ENCODE measurements around the gene RERE.

The RERE gene

GRCh38 chr1:8312235-8313218 is 504.9 kb downstream of the RERE start:
- no peak for DNase-seq

DNA sequence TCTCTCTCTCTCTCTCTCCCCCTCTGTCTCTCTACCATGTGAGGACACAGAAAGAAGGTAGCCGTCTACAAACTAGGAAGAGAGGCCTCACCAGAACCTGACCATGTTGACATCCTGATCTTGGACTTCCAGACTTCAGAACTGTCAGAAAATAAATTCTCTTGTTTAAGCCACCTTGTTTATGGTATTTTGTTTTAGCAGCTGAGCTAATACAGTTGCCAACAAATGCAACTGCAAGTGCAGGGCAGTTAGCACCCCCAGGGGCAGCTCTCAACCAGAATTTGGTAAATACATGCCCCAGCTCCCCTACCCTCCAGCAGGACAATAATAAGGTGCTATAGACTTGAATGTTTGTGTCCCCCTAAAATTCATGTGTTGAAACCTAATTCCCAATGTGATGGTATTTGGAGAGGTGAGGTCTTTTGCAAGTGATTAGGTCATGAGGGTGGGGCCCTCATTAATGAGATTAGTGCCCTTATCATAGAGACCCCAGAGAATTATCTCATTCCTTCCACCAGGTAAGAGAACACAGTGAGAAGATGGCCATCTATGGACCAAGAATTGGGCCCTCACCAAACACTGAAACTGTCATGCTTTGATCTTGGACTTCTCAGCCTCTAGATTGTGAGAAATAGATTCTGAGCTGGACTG is 506.2 kb downstream of the RERE start:
- no peak for DNase-seq

GRCh38 chr1:8307628-8308027 is 509.8 kb downstream of the RERE start:
- DNase-seq = no peak

DNA sequence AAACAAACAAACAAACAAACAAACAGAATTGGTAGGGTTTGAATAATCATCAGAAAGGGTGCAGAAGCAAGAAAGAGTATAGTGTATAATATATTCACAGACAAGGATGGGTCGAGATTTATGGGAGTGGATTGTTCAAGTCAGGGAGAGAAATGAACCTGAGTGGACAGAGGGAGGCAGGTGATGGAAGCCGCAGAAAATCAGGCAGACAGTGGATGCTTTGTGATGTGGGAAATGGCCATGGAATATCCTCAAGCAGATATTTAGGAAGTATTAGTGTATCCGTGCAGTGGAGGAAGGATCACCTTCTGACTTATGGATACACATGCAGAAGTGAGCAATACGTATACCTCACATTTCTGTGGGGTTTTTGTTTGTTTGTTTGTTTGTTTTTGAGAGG is 513.6 kb downstream of the RERE start:
- DNase-seq = no peak

DNA sequence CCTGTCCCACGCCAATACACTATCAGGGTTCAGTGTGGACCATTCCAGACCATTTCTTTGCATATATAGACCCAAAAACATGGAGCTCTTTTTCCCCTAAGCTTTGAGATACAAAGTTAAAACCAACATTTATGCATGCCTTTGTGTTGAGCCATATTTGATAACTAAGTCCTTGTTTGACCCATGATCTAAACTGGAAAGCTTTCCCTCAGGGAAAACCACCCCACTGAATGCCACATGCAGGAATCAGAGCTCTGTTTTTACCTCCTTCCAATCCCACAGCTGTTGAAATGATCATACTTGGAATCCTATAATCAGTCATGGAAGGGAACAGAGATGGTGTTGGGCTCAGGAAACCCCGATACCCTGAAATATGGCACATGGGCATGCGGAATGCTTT is 514.3 kb downstream of the RERE start:
- no peak for DNase-seq
